GM18951 (cell line): ENCODE measurements around the gene CEP57.
"Not testable (repeated sequence)": the region's sequence is repeated elsewhere in the genome, so short reads cannot be mapped to it uniquely, and the experiment has no call there.

Source experiments
- POLR2A ChIP-seq: IDR thresholded peaks from 4 replicates; pipeline ENCODE4 v1.6.1; 2011; ENCODE audit warnings: mild to moderate bottlenecking; ENCODE audit not compliant: insufficient read length, insufficient read depth; ENCODE audit errors: extremely low read depth
- in situ Hi-C: fragments of 300-500 bp; cut with MboI; formaldehyde crosslinking; loops from one replicate; pipeline ENCODE4 v1.12.0; 2022; ENCODE audit warnings: low sequenced_read_pairs, mixed read lengths, inconsistent platforms; ENCODE audit not compliant: unreplicated experiment

Gene CEP57

GRCh38 chr11:95849087-95849825 lies 59.0 kb downstream of the CEP57 start:
- in situ Hi-C loops: loop anchor here (25.0 kb wide), 1 partner anchor 538 kb away; the partner anchor contains the start of genes CCDC82 and JRKL
- no peak for TF ChIP-seq POLR2A

- in situ Hi-C loops: no loop called here
- no peak for TF ChIP-seq POLR2A
Observed at GRCh38 chr11:95850137-95850536, 59.8 kb downstream of the CEP57 start.

DNA sequence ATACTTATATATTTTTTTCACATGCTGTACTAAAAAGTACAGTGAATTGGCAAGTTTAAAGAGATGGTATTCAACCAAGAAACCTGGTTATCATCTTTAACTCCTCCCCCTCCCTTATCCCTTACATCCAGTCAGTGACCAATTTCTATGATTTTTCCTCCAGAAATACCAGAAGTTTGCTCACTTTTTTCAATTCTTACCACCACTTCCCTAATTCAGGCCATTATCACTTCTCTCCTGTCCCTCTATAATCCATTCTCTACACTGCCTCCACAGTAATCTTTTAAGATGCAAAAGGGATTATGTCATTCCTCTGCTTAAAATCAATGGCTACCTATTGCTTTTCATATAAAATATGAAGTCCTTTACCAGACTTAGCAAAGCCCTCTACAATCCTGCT lies 62.8 kb downstream of the CEP57 start:
- in situ Hi-C loops: no loop called here
- no peak for TF ChIP-seq POLR2A

DNA sequence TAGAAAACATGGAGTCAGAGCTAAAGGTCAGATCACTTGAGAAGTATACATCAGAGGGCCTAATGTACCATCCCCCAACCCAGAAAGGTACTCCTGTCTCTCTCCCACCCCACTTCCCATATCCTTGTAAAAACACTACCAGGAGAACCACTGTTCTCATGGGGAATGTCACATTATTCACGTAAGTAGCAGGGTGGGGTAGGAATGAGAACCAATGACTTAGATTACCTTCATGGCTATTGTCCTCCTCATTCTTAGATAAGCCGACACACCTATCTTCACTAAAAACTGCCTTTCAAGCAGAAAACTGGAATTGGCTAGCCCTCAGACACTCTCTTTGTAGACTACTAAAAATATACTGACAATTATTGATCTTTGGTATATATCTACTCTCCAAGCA lies 63.6 kb downstream of the CEP57 start:
- TF ChIP-seq POLR2A: no peak
- in situ Hi-C loops: no loop called here

- in situ Hi-C loops: not testable (repeated sequence)
Observed at GRCh38 chr11:95854362-95854761, 64.1 kb downstream of the CEP57 start.

DNA sequence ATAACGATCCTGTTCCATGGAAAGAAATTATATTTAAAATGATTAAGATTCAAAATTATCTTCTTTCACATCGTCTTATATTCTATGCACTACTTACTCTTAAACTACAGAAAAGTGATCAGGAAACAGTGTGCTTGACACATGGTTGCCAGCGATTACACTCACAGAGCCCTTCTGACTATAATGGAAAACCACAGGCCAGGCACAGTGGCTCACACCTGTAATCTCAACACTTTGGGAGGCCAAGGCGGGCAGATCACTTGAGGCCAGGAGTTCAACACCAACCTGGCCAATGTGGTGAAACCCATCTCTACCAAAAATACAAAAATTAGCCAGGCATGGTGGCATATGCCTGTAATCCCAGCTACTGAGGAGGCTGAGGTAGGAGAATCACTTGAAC lies 69.7 kb downstream of the CEP57 start:
- in situ Hi-C loops: not testable (repeated sequence)

DNA sequence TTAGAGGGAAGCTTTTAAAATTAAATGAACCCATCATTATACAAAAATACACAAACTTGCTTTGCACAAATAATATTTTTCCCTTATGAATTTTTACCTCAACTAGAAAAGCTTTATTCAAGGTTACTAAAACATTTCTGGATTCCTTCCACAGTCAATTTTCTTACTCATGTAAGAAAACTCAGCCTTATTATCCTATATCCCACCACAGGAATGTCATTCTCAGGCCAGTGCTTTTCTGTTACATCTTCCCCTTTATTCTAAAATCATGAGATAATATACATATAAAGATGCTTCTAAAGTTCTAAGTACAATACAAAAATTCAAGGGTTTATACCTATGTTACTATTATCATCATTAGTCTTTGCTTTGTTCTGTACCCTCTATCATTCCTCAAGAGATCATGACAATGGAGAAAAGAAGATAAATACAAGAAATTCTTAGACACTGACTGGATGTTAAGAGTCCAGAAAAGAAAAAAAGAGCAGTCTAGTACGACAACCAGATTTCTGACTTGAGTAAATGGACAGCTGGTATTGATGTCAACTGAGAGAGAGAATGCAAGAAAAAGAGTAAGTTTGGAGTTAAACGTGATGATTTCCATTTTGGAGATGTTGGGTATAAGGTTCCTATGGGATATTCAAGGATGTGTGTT lies 73.3 kb downstream of the CEP57 start:
- in situ Hi-C loops: no loop called here
- TF ChIP-seq POLR2A: no peak

- TF ChIP-seq POLR2A: no peak
- in situ Hi-C loops: no loop called here
Observed at GRCh38 chr11:95867105-95867504, 76.8 kb downstream of the CEP57 start.

- in situ Hi-C loops: not testable (repeated sequence)
Observed at GRCh38 chr11:95870877-95871276, 80.6 kb downstream of the CEP57 start.

DNA sequence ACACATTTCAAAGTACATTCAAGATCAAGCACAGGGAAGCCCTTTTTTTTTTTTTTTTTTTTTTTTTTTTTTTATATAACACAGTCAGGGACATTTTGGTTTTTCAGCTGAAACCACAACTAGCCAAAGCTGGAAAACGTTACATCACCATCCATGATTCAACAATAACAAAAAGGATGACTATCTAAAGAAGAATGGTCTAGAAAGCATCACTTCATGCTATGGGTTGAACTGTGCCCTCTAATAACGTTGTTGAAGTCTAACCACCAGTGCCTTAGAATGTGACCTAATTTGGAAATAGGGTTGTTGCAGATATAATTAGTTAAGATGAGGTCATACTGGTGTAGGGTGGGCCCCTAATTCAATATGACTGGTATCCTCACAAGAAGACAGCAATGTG lies 87.0 kb downstream of the CEP57 start:
- in situ Hi-C loops: no loop called here

More for the DNA sequence above, 87.0 kb downstream of the CEP57 start:
- no peak for TF ChIP-seq POLR2A
